Esophagus muscularis mucosa (tissue), 3 donors: ENCODE data around the gene GGACT.

Experiments
- POLR2A ChIP-seq: fragments of 450-650 bp; IDR thresholded peaks from one replicate; pipeline ENCODE4 v1.6.1; 2017; ENCODE audit warnings: antibody characterized with exemption, moderate library complexity, mild to moderate bottlenecking, low read depth
- TF ChIP-seq, protein P1 (sequence below), 3 experiments: fragments of 200-600 bp in 2 of 3; fragments of 450-650 bp in 1 of 3; sonication (generic) in 2 of 3; IDR thresholded peaks; one replicate each; pipeline ENCODE4 v1.5.1; 2017 to 2019; ENCODE audit warnings: antibody characterized with exemption in 3 of 3, mild to moderate bottlenecking in 2 of 3, moderate library complexity in 1 of 3

GRCh38 chr13:100581030-100581429, 7.6 kb downstream of the GGACT start:
- TF ChIP-seq, protein P1, sequence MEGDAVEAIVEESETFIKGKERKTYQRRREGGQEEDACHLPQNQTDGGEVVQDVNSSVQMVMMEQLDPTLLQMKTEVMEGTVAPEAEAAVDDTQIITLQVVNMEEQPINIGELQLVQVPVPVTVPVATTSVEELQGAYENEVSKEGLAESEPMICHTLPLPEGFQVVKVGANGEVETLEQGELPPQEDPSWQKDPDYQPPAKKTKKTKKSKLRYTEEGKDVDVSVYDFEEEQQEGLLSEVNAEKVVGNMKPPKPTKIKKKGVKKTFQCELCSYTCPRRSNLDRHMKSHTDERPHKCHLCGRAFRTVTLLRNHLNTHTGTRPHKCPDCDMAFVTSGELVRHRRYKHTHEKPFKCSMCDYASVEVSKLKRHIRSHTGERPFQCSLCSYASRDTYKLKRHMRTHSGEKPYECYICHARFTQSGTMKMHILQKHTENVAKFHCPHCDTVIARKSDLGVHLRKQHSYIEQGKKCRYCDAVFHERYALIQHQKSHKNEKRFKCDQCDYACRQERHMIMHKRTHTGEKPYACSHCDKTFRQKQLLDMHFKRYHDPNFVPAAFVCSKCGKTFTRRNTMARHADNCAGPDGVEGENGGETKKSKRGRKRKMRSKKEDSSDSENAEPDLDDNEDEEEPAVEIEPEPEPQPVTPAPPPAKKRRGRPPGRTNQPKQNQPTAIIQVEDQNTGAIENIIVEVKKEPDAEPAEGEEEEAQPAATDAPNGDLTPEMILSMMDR (IDR thresholded peaks at IDR 0.05), result no peak
- no peak for TF ChIP-seq POLR2A
